CD4-positive, alpha-beta T cell (primary cell): Measurements from ENCODE around the gene ZNF304. TPM values are rescaled to one million over a fixed set of nuclear protein-coding genes. Genes with fewer than 3 reads are reported as not detected.

Source experiments
- ATAC-seq: fragments of 200-7000 bp; cut with Tn5 transposase; one replicate; pipeline ENCODE4 v1.10.0; 2022; ENCODE audit warnings: mild to moderate bottlenecking; ENCODE audit not compliant: poor library complexity
- CTCF ChIA-PET: fragments of 350-600 bp; sonication (Branson Sonifier 250); formaldehyde crosslinking; loops from one replicate; lab custom pipeline; 2021; ENCODE audit warnings: antibody characterized with exemption, inconsistent platforms; lab: Charles Lee
- POLR2A ChIA-PET: fragments of 350-600 bp; sonication (Branson Sonifier 250); formaldehyde crosslinking; loops from one replicate; lab custom pipeline; 2021; ENCODE audit warnings: antibody characterized with exemption, inconsistent platforms; lab: Charles Lee
- DNase-seq, 14 experiments: peaks; one replicate each; pipeline ENCODE4 v3.0.0-alpha.2; 2013 to 2020; ENCODE audit warnings: mixed read lengths in 2 of 14
- H3K27ac ChIP-seq, 2 donors: one replicate each; pipeline versions ENCODE4 v1.5.1 to v1.7.0; 2013; ENCODE audit warnings: low read length in 2 of 2, low read depth in 1 of 2, mild to moderate bottlenecking in 1 of 2
- H3K27me3 ChIP-seq, 2 experiments: 1 replicate in 1 of 2; 2 replicates in 1 of 2; pipeline versions ENCODE4 v1.6.1 to v1.7.0; 2013; ENCODE audit warnings: low read length in 2 of 2, control low read depth in 1 of 2, mild to moderate bottlenecking in 1 of 2, moderate library complexity in 1 of 2; ENCODE audit not compliant: insufficient read depth in 2 of 2, control insufficient read depth in 1 of 2
- H3K36me3 ChIP-seq: one replicate; pipeline ENCODE4 v1.6.1; 2013; ENCODE audit warnings: low read length, control low read depth; ENCODE audit not compliant: insufficient read depth
- H3K4me1 ChIP-seq: one replicate; pipeline ENCODE4 v1.6.1; 2013; ENCODE audit warnings: low read length, control low read depth; ENCODE audit not compliant: insufficient read depth
- H3K4me3 ChIP-seq: one replicate; pipeline ENCODE4 v1.5.1; 2013; ENCODE audit warnings: mild to moderate bottlenecking, low read length, moderate library complexity
- H3K9me3 ChIP-seq, 2 experiments: 1 replicate in 1 of 2; 2 replicates in 1 of 2; pipeline versions ENCODE4 v1.6.1 to v1.7.0; 2013; ENCODE audit warnings: low read length in 2 of 2, mild to moderate bottlenecking in 2 of 2, control low read depth in 1 of 2, moderate library complexity in 1 of 2; ENCODE audit not compliant: control insufficient read depth in 1 of 2, insufficient read depth in 1 of 2
- H3K27ac Mint-ChIP-seq: one replicate; pipeline ENCODE4 v1.8.0; 2020; ENCODE audit warnings: mixed read lengths
- H3K27me3 Mint-ChIP-seq: one replicate; pipeline ENCODE4 v1.8.0; 2021; ENCODE audit warnings: mixed read lengths
- H3K36me3 Mint-ChIP-seq: one replicate; pipeline ENCODE4 v1.8.0; 2021; ENCODE audit warnings: low read depth, mixed read lengths
- H3K4me1 Mint-ChIP-seq: one replicate; pipeline ENCODE4 v1.8.0; 2021; ENCODE audit warnings: low read depth, mixed read lengths
- H3K4me3 Mint-ChIP-seq: one replicate; pipeline ENCODE4 v1.8.0; 2020; ENCODE audit warnings: mild to moderate bottlenecking, mixed read lengths
- H3K9me3 Mint-ChIP-seq: one replicate; pipeline ENCODE4 v1.8.0; 2020; ENCODE audit warnings: mixed read lengths
- intact Hi-C, 2 experiments: fragments of 100-400 bp; cut with DNase I in 1 of 2; cut with micrococcal nuclease in 1 of 2; formaldehyde crosslinking; loops; one replicate each; pipeline versions ENCODE4 v1.15.1 to v1.9.0; 2023 to 2025; cut with DNase I, micrococcal nuclease
- total RNA-seq, 174 experiments: library from RNA in 2 of 174; stranded (reverse) in 2 of 174; gene quantifications; one replicate each; pipeline ENCODE4 v1.2.3 and lab custom pipeline; 2021 to 2026
- TF ChIP-seq, protein P1 (sequence below): fragments of 200-600 bp; IDR thresholded peaks from one replicate; pipeline ENCODE4 v1.8.0; 2022; ENCODE audit warnings: antibody characterized with exemption, mild to moderate bottlenecking

The ZNF304 gene
- total RNA-seq, 2 experiments from 2014 or later: 4.9 to 5.4 TPM

- H3K9me3 Mint-ChIP-seq: peaks cover 7% of the 10 kb centered on the region
- H3K4me3 Mint-ChIP-seq: no peak overlapping the region
- no peaks in the 10 kb centered on the region for H3K27me3 ChIP-seq
- no peaks in the 10 kb centered on the region for H3K27me3 Mint-ChIP-seq
- peaks cover 60% of the 10 kb centered on the region for H3K36me3 Mint-ChIP-seq
- no peak for ATAC-seq
- no peak overlapping the region for H3K4me3 ChIP-seq
- H3K4me1 ChIP-seq: no peaks in the 10 kb centered on the region
- ChIA-PET POLR2A (no interaction called here), CTCF (no interaction called here)
- peaks cover 0 to 26% of the 10 kb centered on the region in 2 experiments for H3K9me3 ChIP-seq
- TF ChIP-seq, protein P1, sequence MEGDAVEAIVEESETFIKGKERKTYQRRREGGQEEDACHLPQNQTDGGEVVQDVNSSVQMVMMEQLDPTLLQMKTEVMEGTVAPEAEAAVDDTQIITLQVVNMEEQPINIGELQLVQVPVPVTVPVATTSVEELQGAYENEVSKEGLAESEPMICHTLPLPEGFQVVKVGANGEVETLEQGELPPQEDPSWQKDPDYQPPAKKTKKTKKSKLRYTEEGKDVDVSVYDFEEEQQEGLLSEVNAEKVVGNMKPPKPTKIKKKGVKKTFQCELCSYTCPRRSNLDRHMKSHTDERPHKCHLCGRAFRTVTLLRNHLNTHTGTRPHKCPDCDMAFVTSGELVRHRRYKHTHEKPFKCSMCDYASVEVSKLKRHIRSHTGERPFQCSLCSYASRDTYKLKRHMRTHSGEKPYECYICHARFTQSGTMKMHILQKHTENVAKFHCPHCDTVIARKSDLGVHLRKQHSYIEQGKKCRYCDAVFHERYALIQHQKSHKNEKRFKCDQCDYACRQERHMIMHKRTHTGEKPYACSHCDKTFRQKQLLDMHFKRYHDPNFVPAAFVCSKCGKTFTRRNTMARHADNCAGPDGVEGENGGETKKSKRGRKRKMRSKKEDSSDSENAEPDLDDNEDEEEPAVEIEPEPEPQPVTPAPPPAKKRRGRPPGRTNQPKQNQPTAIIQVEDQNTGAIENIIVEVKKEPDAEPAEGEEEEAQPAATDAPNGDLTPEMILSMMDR: no peak
- intact Hi-C loops: no loop called here
- DNase-seq: no peak
- H3K4me1 Mint-ChIP-seq: no peaks in the 10 kb centered on the region
- no peak overlapping the region for H3K27ac Mint-ChIP-seq
- H3K36me3 ChIP-seq: peaks cover 22% of the 10 kb centered on the region
- H3K27ac ChIP-seq: no peak overlapping the region
These were observed 46.0 kb upstream of the ZNF304 start for GRCh38 chr19:57305056-57305455.

DNA sequence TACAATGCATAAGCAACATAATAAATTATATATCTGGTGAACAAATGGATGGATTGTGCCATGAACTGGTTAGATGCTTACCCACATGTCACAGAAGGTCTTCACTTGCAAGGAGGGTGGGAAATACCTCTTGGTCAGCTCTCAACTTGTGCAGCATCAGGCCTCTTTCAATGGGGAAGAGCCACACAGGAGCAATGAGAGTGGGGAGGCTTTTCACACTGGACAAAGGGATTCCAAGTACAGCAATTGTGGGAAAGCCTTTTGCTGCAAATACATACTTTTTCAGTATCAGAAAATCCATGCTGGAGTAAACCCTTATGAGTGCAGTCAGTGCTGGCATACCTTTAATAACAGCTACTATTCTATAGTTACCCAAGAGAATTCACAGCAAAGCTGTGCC lies 42.6 kb upstream of the ZNF304 start:
- ChIA-PET POLR2A (no interaction called here), CTCF (no interaction called here)
- Mint-ChIP-seq H3K9me3 (peaks cover 12% of the 10 kb centered on the region), H3K27me3 (peaks cover 8% of the 10 kb centered on the region), H3K27ac (no peak overlapping the region), H3K4me3 (no peak overlapping the region), H3K4me1 (no peaks in the 10 kb centered on the region), H3K36me3 (peaks cover 29% of the 10 kb centered on the region)
- Histone ChIP-seq H3K4me3 (no peak overlapping the region), H3K9me3 (peaks cover 0 to 17% of the 10 kb centered on the region in 2 experiments), H3K36me3 (peaks cover 6% of the 10 kb centered on the region), H3K27me3 (no peaks in the 10 kb centered on the region), H3K27ac (no peak overlapping the region), H3K4me1 (no peaks in the 10 kb centered on the region)
- DNase-seq (no peak), ATAC-seq (no peak)
- intact Hi-C loops: no loop called here
- TF ChIP-seq, protein P1: no peak

DNA sequence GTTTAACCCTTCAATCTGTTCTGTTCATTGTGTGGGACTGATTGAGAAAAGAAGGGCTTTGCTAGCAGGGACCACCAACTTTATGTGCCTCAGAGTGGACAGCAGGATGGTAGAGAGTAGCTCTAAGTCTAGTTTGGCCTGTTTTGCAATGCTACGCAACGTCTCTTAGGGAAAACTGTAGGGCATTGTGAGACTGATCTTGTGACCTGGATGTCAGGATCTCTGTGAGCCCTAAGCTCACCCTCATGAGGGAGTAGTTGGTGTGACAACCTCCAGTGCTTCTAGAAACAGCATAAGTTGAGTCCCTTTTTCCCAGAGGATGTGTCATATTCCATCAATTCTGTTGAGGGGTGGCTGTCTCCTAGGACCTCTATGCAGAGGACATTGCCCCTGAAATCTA lies 40.3 kb upstream of the ZNF304 start:
- Histone ChIP-seq H3K36me3 (no peaks in the 10 kb centered on the region), H3K4me3 (no peak overlapping the region), H3K9me3 (peaks cover 0 to 10% of the 10 kb centered on the region in 2 experiments), H3K27me3 (no peaks in the 10 kb centered on the region), H3K27ac (no peak overlapping the region), H3K4me1 (no peaks in the 10 kb centered on the region)
- POLR2A ChIA-PET: no interaction called here
- TF ChIP-seq, protein P1: no peak
- Mint-ChIP-seq H3K9me3 (peaks cover 17% of the 10 kb centered on the region), H3K4me1 (no peaks in the 10 kb centered on the region), H3K36me3 (peaks cover 10% of the 10 kb centered on the region), H3K4me3 (no peak overlapping the region), H3K27me3 (peaks cover 25% of the 10 kb centered on the region), H3K27ac (no peak overlapping the region)
- CTCF ChIA-PET: no interaction called here
- ATAC-seq (no peak), DNase-seq (no peak)
- intact Hi-C loops: no loop called here
